GM18508 (cell line): ENCODE results near the gene MPND.

ENCODE experiments used
- ATAC-seq: cut with Tn5 transposase; IDR thresholded peaks from one replicate; pipeline ENCODE4 v1.9.1; 2021; ENCODE audit warnings: moderate number of reproducible peaks; ENCODE audit not compliant: insufficient read depth, unreplicated experiment

MPND gene

DNA sequence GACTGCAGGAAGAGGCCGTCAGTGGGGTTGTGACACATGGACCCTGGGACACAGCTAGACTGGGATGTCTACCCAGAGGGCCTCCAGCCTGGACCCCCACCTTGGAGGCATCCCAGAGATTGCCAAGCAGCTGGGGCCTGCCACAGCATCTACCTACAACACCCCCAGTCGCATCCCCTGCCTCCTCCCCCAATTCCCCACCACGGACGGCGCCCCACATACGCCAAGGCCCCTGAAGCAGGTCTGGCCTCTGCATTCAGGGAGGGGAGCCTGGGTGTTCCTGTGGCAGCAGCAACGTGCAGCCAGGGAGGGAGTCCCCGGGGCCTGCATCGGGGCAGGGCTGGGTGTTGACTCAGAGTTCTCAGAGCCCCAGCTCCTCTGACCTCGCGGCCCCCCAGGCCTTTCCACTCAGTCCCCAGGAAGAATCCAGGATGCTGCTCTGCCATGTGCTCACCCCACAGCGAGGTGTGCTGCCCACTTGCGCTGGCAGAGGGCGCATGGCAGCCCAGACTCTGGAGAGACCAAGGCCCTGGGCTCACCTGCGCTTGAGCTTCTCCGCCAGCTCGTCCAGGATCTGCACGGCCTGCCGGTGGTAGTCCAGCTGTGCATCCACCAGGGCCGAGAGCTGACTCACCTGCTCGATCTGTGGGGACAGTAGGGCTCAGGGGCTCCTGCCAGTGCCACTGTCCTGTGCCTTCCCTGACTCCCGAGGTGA, 19.6 kb downstream of the MPND start:
- no peak for ATAC-seq

DNA sequence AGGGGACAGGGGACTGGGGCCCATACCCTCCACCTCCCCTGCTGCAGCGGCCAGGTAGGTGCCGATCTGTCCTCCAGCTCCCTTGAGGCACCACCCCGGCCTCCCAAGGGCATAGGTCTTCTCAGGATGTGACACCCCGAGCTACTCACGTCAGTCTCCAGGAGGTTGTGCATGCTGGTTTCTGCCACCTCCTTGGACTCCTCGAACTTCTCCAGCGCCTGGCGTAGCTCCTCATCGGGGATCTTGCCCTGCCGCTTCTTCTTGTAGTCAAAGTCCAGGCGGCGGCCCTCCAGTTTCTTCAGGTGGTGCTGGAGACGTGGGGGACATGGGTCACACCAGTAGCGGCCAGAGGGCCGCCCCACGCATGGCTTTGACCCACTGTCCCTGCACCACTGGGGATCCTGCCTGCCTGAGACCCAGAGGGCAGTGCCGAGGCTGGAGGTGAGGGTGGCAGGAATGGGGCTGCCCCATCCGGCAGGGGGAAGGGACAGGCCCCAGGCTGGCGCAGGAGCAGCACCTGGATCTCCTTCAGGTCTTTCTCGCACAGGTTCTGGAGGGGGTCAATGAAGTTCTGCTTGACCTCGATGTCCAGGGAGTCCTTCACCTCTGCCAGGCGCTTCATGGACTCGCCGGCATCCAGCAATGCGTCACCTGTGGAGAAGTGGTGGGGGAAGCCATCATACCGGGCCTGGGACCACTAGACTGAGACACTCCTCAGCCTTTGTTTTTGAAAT, 20.4 kb downstream of the MPND start:
- ATAC-seq = no peak

DNA sequence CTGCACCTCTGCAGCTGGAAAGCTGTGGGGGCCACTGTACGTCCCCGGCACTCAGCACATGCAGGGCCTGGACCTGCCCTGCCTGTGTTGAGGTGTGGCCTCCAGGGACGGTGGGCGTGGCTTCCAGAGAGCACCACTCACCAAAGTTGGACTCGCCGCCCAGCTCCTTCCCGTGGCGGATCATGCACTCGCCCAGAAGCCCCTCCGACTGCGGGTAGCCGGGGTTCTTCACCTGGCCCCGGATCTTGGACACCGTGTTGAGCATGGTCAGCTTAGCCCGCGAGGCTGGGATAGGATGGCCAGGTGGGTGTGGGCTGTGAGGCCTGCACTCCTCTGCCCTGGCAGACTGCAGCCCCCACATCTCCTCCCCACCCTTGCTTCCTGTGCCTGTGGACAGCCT, 22.0 kb downstream of the MPND start:
- ATAC-seq = no peak

GRCh38 chr19:4365791-4366665, 22.7 kb downstream of the MPND start:
- no peak for ATAC-seq

GRCh38 chr19:4366666-4367335, 23.4 kb downstream of the MPND start:
- no peak for ATAC-seq

GRCh38 chr19:4367336-4367723, 24.0 kb downstream of the MPND start:
- ATAC-seq = no peak

- no peak for ATAC-seq
These were observed 24.4 kb downstream of the MPND start for GRCh38 chr19:4367781-4368127.

- no peak for ATAC-seq
These were observed 24.9 kb downstream of the MPND start for GRCh38 chr19:4368128-4368820.

GRCh38 chr19:4369109-4369887, 25.9 kb downstream of the MPND start:
- ATAC-seq = peak; percentile 44

DNA sequence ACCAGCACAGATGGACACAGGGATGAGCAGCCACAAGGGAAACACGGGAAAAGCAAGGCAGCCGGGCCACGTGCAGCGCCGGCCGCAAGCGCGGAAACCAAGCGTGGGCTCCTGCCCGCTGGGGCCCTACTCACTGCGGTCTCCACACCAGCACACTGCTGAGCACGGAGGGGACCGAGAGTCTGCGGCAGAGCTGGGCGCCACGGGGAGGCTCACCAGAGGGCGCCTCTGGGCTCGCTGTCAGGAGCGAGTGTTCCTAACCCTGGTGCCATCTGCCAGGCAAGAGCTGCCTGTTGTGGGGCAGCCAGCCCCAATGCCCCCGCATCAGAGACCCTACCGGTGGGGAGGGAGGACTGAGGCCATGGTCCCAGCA, 26.5 kb downstream of the MPND start:
- no peak for ATAC-seq

- no peak for ATAC-seq
These were observed 27.2 kb downstream of the MPND start for GRCh38 chr19:4370418-4371041.

DNA sequence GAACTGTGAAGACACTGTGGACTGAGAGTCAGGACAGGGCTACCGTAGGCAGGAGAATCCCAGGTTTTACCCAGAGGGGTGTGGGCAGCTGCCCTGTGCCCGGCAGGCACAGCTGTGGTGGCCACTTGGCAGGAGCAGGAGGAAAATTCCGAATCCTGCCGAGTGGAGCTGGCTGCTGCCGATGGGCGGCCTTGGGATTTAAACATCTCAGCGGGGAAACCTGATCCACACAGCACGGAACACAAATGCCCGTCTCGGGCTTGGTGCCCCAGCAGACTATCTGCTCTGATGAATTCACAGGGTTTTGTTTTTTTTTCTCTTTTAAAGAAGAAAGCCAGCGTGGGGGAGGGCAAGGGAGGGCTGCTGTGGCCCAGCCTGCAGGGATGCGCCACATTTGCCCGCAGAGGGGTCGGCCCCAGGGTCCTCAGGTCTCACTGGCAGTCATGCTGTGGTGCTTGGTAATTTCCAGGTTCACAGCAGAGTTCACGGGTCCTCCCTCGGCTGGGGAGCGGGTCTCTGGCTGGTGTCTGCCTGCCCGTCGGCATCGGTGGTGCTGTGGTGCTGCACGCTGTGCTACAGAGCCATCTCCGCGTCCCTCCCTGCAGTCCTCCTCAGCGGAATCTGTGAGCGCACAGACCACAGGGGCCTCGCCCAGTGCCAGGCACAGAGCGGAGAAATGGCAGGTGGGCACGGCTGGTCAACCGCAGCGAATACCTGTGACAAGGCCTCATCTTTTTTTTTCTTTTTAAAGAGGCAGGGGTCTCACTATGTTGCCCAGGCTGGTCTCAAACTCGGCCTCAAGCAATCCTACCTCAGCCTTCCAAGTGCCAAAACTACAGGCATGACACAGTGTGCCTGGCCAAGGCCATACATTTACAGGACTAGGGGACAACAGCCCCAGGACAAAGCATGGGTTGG, 28.1 kb downstream of the MPND start:
- no peak for ATAC-seq

DNA sequence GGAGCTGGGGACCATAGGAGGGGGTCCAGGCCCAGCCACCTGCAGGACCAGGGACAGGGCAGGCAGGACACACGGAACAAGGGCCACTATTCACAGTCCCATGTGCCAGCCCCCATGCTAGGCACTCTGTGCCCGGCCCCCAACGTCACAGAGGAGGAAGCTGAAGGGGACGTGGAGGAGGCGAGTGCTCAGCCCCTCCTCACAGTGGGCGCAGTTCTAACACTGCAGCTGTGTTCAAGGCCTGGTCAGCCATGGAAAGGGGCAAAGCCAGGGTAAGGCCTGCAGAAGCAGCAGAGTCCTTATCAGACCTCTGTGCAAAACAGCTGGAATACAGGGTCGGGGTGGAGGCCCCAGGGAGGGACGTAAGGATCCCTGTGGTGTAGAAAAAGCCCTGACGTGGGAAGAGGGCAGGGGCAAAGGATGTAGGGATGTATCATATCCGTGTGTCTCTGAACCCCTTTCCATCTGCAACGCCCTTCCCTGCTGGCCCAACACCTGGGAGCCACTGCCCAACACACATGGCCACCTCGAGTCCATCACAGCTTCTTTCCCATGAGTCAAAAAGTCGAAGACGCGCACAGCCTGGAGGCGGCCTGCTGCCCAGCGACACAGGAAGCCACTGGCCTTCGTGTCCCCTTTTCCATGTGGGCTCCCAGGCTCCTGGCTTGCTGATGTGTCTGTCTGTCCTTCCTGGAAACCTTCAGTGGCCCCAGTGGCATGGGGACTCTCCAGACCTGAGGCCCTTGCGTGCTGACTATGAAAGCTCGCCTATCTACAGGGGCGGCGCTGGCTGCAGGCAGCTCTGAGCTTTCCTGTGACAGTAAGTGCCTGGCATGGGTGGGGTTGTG, 29.0 kb downstream of the MPND start:
- ATAC-seq = no peak

DNA sequence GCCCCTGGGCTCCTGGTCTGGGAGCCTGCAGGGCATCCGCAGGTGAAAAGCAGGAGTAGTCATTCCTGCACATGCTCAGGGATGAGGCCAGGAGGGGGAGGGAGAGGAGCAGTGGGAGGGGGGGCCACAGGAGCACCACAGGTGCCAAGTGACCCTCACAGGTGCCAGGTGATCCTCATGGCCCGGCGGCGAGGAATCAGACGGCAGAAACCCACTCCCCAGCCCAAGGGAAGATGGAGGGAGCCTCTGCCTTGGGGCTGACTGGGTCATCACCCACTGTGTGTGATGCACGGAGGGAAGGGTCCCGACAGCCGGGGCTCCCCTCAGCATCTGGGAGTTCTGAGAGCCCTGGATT, 29.6 kb downstream of the MPND start:
- no peak for ATAC-seq

DNA sequence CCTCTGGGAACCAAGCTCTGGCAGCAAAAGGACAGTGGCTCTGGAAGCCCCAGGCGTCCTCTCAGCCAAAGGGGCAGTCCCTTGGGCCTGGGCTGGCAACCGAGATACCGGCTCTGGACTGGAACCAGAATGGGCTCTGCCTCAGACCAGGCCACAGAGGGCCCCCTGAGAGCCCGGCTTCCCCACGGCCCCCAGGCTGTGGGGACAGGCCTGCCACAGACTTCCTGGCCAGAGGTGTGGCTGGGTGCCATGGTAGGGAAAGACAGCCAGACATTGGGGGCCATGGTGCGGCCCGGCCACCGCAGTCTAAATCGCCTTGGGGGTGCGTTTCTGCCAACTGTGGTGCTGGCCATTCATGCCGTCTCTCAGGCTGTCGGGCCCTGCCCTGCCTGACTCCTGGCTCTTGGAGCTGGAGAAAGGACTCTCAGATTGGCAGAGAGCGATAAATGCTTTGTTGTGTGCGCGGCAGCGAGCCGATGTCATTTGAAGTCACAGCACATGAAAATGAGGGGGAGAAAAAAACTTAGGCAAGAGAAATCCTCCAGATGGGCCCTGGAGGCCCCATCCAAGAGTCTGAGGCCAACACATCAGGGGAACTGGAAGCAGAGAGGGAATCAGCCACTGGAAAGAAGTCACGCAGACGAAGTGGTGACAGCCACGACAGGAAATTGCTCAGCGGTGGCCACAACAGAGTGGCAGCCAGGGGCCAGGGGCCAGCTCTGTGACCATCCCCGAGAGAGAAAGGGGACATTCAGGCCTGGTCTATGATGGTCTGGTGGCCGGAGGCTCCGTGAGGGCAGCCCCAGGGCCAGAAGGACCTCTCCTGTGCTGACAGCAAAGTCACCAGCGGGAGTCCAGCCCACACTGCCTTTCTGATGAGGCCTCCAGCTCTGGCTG, 30.5 kb downstream of the MPND start:
- no peak for ATAC-seq

- no peak for ATAC-seq
These were observed 31.3 kb downstream of the MPND start for GRCh38 chr19:4374498-4375163.
